ENCODE results near the gene RBM38.

DNA sequence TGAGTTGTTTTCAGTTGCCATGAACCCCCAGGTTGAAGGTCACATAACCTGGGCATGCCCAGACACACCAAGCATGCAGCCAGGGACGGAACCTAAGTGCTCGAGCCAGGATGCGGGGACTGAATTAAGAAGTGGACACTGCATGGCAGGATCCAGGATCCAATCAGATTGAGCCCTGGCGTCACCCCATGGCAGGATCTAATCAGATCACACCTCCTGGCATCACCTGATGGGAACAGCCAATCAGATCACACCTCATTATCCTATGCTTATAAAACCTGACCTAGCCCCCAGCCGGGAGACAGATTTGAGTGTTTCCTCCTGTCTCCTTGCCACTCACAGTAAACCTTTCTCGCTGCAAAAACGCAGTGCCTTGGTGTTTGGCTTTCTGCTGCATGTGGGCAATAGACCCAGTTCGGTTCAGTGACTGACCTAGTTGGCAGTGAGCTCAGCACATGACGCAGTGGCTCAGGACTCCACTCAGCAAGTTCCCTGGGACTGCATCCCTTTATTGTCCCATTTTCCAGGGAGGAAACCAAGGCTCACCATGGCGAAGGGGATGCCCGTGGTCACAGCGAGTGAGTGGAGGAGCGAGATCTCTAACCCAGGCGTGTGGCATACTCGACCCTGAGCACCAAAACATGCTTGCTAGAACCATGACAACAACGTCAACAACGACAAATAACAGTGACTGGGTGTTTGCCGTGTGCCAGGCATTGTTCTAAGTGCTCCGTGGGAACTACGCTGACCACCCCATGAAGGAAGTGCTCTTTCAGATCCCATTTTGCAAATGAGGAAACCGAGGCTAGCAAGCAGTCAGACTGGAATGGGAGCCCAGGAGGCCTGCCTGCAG lies 66.3 kb downstream of the RBM38 start:
- TF ChIP-seq EZH2 (IDR thresholded peaks at IDR 0.05) (no peak), POLR2AphosphoS5 (IDR thresholded peaks at IDR 0.05; ENCODE audit: borderline replicate concordance, low read depth, low read length) (no peak)

Data from SK-N-MC (cell line).